HG02610 (cell line): ENCODE measurements around the gene BSG.

ENCODE experiments used
- ATAC-seq: cut with Tn5 transposase; IDR thresholded peaks from one replicate; pipeline ENCODE4 v1.9.1; 2021; ENCODE audit warnings: mild to moderate bottlenecking, moderate library complexity; ENCODE audit not compliant: unreplicated experiment

Gene BSG

GRCh38 chr19:539429-540030, 32.9 kb upstream of the BSG start:
- no peak for ATAC-seq

- ATAC-seq, result no peak
Observed at GRCh38 chr19:540867-541637, 31.3 kb upstream of the BSG start.

DNA sequence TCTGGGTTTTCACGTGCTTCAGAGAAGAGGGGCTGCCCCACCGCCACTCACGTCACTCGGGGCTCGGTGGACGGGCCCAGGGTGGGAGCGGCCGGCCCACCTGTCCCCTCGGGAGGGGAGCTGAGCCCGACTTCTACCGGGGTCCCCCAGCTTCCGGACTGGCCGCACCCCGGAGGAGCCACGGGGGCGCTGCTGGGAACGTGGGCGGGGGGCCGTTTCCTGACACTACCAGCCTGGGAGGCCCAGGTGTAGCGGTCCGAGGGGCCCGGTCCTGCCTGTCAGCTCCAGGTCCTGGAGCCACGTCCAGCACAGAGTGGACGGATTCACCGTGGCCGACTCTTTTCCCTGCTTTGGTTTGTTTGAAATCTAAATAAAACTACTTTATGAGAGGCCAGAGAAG, 30.7 kb upstream of the BSG start:
- no peak for ATAC-seq

DNA sequence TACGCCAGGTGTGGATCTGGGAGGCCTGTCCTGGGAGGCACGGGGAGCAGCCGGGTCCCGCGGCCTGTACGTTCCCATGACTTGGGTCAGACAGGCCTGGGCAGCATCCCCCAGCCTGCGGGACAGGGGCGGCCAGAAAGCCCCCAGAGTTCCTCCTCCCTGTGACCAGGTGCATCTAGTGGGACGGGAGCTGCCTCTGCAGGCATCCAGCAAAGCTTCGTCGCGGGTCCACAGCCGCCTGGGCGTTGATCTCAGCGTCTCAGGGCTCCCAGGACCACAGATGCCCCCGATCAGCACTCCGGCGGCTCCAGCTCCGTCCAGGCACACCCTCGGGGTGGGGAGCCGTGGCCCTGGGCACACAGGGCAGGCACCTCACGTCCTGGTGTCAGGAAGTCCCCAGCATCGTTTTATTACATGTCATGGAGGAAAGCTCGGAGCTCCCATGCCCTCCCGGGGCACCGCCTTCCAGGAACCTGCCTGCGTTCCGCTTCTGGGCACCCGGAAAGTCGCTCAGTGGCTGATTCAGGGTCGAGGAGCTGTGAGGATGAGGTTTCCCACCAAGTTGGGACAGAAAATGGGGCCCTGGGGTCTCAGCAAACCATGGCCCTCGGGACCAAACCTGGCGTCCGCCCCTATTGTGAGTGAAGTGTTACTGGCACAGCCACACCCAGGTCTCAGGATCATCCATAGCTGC, 30.1 kb upstream of the BSG start:
- ATAC-seq, result no peak

GRCh38 chr19:543910-544608, 28.3 kb upstream of the BSG start, which contains the start of gene GZMM:
Gene GZMM (plus strand): TSS chr19:544053. CDS start chr19:544072, 19 bp downstream.
- ATAC-seq, result no peak

GRCh38 chr19:547117-547516, 25.3 kb upstream of the BSG start:
- ATAC-seq, result no peak

- ATAC-seq, result no peak
Observed at GRCh38 chr19:547836-548720, 24.3 kb upstream of the BSG start.

GRCh38 chr19:548886-549830, 23.2 kb upstream of the BSG start:
- no peak for ATAC-seq

- ATAC-seq, result no peak
Observed at GRCh38 chr19:554817-555216, 17.6 kb upstream of the BSG start.

DNA sequence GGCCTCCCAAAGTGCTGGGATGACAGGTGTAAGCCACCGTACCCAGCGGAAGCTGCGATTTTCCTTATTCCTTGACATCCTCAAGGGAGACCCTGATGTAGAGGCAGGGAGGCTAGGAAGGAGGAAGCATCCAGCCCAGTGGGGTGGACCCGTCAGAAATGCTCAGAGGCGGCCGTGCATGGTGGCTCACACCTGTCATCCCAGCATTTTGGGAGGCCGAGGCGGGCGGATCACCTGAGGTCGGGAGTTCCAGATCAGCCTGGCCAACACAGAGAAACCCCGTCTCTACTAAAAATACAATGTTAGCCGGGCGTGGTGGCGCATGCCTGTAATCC, 17.0 kb upstream of the BSG start:
- ATAC-seq, result no peak

GRCh38 chr19:556611-557382, 15.6 kb upstream of the BSG start:
- ATAC-seq, result no peak

- ATAC-seq, result no peak
Observed at GRCh38 chr19:558770-559439, 13.5 kb upstream of the BSG start.

- ATAC-seq, result no peak
Observed at GRCh38 chr19:560121-560520, 12.3 kb upstream of the BSG start.

- no peak for ATAC-seq
Observed at GRCh38 chr19:566403-566802, 6.0 kb upstream of the BSG start.

DNA sequence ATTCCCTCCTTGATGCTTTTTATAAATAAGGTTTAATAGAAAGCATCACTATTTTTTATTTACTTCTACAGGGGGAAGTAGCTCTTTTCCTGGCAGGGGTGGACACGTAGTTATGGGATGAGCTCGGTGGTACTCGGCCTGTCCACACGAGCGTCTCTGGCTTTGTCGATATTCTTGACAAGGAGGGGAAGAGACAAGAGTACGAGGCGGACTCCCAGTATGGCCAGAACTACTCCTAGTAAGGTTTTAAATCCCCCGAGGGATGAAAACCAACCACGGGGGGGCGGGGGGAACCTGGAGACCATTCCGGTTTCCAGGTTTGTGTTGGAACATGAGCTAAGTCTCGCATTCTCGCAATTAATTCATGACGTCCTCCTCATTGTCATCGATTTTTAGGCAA, 5.6 kb upstream of the BSG start:
- ATAC-seq, result no peak

DNA sequence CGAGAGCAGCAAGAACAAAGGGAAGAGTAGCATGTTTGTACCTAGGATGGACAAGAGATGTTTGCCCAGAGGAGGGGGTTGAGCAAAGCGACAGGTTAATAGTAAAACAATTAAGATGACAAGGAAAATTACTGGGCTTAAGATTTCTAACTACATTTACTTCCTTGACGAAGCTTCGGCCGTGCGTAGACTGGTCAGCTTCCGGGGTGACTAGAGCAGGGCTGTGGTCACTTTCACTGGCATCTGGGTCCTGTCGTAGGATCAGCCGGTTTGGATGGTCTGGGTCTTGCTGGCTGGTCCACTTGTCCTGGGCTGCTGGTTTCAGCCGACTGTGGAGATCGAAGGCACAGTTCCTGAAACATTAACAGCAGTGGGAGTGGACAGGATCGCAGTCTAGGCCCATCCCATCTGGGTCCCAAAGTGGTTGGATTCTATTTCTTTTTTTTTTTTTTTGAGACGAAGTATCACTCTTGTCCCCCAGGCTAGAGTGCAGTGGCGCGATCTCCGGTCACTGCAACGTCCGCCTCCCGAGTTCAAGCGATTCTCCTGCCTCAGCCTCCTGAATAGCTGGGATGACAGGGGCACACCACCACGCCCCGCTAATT, 5.0 kb upstream of the BSG start:
- no peak for ATAC-seq

GRCh38 chr19:570251-570686, 2.1 kb upstream of the BSG start:
- no peak for ATAC-seq
